Activated naive CD4-positive, alpha-beta T cell (primary cell): Measurements from ENCODE around the gene TRIO.
"Not testable (repeated sequence)": the region's sequence is repeated elsewhere in the genome, so short reads cannot be mapped to it uniquely, and the experiment has no call there.

ENCODE experiments used
- DNase-seq, 4 experiments: peaks; one replicate each; lab custom pipeline; 2025; lab: John Stamatoyannopoulos, UW

Gene TRIO

DNA sequence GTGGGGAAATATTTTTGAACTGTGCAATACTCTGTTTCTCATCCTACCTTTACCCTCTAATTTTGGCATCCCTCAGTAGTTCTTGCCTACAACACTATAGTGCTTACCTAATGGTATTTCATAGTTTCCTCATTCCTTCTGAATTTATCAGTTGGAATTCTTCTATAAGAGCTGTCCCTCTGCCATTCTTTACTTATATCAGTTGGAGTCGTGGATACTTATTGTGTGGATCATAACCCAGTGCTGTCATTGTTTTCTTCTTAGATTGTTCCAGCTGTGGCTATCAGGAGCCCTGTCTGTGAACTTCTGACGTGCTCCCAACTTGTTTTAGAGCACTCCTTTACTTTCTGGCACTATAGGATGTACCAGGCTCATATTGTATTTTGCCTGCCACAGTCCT is 292.3 kb downstream of the TRIO start:
- no peak for DNase-seq

DNA sequence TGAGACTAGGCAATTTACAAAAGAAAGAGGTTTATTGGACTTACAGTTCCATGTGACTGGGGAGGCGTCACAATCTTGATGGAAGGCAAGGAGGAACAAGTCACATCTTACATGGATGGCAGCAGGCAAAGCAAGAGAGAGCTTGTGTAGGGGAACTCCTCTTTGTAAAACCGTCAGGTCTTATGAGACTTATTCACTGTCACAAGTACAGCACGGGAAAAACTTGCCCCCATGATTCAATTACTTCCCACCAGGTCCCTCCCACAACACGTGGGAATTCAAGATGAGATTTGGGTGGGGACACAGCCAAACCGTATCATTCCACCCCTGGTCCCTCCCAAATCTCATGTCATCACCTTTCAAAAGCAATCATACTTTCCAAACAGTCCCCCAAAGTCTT is 293.0 kb downstream of the TRIO start:
- DNase-seq, result not testable (repeated sequence)

DNA sequence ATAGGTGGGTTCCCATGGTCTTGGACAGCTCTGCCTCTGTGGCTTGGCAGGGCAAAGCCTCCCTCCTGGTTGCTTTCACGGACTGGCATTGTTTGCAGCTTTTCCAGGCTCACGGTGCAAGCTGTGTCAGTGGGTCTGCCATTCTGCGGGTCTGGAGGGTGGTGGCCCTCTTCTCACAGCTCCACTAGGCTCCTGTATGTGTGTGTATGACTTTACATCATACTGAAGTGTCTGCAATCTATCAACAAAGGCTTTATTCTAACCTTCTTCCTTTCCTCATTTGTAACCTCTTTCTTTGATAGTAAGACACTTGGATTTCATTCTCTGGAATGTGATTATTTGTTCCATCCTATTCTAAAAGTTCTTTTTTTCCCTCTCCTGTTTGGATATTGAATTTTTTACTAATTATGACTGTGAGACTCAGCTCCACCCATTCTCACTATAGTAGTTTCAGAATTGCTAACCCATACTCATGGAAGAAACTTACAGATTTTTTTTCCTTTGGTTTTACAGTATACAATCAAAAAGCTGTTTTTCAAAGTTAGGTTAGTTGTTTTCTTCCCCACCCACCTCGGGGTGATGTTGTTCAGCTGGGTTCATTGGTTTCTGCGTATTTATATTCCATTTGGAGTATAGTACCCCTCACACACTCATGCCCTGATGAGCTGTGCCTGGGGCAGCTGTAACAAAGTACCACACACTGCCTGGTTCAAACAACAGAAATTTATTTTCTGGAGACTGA is 293.8 kb downstream of the TRIO start:
- no peak for DNase-seq

DNA sequence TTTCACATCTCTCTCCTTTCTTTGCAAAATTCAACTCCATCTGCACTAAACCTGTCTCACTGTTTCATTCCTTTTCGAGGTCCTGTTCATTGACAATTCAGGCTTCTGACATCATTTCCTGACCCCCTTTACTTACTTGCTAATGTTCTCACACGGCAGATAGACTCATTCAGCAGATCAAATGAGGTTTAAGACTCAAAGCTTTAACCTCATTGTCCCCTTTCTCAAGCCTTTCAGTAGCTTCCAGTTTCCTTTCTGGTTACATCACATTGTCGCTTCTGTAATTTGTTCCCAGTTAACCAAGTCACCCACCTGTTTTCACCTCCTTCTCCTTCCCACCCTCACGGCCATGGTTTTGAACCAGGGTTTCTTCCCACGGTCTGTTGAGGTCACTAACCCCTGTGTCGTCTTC is 295.1 kb downstream of the TRIO start:
- no peak for DNase-seq

DNA sequence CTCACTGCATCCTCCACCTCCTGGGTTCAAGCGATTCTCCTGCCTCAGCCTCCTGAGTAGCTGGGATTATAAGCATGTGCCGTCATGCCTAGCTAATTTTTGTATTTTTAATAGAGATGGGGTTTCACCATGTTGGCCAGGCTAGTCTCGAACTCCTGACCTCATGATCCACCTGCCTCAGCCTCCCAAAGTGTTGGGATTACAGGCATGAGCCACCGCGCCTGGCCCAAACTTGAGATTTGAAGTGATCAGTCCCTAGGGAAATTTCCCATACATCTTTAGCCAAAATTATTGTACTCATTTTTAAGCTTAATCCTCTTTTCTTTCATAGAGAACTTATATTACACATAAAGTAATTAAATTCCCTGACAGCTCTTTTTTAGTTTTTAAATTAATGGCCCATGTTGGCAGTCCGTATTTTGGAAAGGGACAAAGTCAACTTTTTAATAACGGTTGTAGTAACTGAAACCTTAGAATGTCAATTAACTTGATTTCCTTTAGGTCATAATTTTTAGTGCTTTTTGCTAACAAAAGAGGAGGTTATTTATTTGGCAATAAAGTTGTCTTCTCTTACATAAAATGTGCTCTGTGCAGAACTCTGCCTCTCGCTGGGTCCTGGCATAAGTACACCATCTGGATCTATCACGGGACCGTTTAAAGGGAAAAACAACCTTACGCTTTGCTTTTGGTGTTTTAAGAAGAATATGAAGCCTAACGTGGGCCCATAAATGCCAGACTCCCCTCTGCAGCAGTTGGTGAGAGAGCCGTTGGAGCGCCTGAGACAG is 296.1 kb downstream of the TRIO start:
- no peak for DNase-seq

DNA sequence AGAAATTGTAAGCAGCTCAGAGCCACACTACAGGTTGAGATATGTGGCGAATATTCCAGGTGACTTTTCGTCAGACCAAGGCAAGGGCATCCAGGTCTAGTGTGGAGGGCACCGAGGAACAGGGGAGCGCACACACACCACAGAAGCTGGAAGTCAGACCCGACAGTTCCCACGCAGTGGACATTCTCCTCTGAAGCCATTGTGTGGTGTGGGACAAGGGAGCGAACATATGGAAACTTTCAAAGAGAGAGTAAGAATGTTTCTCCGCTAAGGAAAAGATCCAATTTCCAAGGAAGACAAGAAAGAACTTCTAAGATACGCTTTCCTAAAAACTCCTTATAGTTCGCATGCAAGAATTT is 297.1 kb downstream of the TRIO start:
- DNase-seq, result no peak

DNA sequence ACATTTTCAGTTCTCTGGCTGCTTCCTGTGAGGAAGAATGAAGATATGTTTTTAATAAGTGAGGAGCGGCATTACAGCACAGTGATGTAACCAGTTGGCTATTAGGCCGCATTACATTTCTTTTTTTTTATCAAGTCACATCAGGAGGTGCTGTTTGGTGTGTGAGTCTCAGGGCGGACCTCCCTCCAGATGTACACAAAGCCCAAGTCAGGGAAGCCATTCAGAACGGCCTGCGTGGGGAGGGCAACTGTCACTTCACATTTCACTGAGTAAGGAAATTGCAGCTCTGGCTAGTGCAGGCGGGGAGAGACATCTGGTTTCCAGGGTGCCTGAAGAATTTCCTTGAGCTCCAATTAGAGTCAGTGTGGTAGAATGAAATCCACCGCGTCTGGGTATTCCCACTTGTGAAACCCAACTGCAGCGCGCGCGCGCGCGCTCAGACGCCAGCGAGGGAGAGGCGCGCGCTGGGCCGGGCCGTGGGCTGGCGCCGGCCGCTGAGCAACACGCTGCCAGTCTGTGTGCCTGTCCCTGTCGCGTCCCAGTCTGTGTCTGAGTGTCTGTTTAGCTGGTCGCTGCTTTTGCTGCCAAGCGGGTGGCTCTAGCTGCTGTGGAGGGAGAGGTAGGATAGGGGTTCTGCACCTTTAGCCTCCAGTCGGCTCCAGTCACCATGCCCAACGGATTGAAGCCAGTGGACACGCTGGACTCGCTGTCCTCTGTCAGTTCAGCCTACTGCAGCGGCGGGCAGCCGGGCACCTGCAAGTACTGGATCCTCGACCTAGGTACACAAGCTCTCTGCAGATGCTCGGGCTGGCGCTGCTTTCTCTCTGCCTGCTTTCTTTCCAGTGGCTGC is 297.7 kb downstream of the TRIO start:
- DNase-seq, result no peak

DNA sequence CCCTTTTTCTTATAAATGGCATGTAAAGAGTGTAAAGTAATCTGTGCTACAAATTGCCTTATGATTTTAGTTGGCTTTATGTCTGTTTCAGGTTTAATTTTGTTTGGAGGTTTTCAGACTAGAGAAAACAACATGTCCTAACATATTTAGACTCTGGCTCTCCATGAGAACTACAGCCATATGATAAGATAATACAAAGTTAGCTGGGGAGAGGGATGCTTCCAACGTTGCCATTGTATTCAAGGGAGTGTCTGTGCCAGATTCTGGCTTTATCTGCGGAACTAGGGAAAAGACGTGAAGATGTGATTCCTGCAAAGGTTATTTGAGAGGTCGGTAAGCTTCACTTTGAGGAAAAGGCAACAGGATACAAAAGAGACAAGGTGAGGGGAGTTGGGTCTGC is 298.5 kb downstream of the TRIO start:
- DNase-seq, result no peak

DNA sequence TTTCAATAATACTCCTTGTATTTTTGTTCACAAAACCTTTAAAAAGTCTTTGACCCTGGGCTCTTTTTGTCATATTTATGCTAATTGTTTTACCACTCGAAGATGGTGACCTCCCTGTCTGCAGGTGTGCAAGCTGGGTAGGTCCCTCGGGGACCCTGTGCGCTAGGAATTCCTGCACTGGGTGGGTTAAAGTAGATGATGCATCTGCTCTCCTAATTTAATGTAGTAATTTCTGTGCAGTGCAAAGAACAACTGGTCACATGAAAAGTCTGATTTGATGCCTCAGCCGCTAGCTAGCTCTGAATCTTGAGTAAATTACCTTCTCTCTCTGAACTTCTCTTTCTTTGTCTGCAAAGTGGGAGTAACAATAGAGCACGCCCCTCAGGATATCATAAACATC is 299.4 kb downstream of the TRIO start:
- no peak for DNase-seq

DNA sequence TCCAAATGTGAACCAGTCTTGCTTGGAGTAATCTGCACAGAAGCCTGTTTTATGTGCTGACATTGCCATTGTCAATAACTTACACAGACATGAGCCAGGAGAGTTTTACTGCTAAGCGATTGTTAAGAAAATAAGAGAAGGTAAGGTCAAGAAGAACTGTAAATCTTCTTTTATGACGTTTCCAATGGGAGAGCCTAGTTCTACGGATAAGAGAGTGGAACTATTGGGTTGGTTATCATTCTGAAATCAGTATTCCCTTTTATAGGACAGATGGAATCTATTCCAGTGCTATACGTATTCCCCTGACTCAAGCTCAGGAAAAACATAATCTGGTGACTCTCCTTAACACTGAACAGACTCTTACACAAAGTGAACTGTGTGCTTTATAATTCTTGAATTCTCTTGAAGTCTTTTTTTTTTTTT is 300.5 kb downstream of the TRIO start:
- no peak for DNase-seq

DNA sequence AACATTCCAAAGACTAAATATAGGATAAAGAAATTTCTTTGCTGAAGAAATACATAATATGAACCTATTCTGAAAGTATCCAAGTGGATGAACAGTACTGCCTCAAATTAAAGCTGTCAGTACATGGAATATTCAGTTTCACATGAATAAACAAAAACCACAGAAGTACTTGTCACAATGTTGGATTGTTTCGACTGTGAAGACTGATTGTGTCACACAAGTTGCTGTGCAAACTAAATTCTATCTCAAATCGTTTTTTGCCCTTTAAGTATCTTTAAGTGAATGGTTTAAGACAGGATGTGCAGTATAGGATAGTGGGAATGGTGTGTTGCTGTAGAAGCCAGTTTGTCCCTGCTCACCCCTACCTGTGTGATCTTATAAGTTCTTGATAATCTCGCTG is 301.0 kb downstream of the TRIO start:
- no peak for DNase-seq

DNA sequence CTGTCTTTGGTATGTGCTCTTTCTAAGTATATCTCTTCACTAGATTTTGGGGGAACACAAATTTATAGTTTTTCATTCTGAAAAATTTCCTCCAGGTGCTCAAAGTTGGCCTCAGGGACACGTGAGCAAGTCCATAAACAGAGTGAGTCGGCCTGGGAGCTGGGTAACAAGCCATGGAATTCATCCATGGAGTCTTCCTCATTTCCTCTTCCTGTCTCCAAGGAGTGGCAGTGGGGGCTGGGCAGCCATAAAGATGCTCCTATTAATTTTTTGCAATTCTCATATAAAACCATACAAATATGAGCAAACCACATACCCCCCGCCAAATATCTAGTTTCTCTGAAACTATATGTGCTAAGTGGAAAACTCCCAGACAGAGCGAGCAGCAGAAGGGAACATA is 301.9 kb downstream of the TRIO start:
- no peak for DNase-seq

DNA sequence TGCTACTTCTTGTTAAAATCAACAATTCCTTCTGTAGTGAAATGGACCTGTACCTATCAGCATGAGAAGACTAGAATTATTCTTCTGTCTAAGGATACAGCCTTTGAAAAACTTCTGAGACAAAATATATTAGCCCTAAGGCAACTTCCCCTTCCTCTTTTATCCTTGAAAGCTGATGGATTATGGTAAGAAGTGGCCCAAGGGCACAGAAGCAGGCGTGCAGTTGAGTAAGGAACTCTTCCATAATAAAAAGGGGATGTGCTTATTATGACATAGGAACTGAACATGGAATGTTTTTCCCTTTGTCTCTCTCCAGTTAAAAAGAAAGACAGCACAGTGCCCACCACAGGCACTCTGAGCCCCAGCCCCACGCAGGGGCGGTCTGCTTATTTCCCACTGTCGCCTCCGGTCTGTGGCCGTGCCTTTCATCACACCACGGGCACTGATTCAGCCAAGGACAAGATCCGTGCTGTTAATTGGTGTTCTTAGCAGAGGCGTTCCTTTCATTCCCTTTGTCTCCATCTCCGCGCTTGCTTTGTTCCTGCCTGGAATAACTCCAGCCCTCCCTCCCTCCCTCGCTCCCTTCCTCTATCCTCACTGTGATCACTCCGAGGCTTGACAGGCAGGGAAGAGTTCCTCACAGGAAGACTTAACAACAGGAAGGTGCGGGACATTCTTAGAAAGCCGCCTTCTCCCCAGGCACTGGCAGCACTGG is 302.6 kb downstream of the TRIO start:
- DNase-seq, result no peak

DNA sequence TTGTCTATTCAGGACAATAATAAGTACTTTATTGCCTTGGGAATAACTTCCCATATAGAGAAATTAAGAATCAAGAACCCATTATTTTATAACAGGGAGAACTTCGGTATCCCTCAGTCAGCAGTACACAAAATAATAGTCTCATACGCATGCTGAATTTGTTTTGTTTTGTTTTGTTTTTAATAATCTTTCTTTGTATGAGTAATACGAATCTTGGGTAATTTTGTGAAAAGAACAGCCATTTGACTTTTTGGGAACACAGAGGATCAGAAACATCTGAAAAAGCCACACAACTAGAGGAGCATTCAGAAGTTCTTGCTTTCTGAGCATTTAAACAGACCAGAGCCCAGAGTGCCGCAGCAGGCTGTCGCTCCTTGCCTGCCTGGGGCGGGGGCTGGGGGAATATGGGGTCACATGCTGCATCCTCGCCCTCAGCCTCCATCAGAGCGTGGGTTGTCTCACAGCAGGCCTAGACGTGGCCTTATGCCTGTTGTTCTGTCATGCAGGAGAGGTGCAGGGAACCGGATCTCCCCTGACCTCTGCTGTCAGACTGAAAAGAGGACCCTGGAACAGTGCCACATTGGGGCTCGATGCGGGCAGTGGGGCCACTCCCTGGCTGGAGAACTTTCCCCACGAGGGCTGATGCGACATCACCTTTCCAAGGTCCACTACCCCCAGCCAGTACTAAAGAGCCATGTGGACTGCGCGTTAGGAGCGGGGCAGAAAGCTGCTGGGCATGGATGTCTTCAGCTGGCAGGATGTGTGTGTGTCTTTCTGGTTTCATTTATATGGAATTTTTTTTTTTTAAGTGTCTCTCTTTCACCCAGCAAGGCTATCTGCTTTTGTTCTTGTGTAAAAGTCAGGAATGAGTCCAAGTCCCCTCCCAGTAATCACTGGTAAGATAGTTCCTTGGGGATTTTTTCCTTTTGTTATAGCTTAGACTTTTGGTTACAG is 305.1 kb downstream of the TRIO start:
- no peak for DNase-seq

DNA sequence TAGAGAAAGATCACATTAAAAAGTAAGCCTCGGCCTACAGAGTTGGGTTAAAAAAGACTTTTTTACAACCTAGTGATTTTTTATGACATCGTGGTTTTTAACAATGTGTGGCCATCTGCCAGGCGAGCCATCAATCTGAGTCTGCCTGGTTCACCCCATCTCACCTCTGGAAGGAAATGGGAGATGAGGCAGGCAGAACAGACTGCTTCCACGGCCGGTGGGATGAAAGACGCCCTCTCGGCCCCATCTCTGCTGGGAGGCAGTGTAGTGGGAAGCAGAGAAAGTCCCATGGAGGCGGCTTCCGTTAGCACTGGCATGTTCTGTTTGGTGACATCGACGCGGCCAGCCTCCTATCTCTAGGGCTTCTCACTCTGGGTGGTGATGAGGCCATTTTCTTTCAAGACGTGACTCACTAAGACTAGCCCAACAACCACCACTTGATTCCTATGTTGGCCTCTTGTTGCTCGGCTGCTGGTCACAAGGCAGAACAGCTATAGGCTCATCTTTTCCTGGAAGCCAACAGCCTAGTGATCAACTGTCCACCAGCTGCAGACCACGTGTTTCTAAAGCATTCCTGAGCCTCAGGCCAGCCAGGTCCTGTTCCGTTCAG is 306.0 kb downstream of the TRIO start:
- DNase-seq, result no peak

DNA sequence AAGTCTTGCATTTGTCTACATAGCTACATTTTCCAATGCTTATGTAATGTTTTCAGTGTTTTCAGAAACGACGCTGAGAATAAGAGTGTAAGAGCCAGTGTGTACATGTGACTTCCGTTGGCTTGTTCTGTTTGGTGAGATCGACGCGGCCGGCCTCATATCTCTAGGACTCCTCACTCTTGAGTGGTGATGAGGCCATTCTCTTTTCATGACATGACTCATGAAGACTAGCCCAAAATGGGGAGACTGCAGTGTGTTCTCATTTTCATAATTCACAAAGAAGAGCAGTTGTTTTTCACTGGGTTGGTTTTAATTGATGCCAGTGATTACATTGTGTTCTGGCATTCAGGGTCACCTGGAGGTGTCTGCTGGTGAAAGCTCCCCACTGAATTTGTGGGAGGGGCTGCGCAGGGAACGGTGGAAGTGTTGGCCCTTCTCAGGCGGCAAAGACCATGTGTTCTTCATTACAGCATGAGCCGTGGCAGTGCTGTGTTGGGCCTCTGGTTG is 306.9 kb downstream of the TRIO start:
- no peak for DNase-seq

DNA sequence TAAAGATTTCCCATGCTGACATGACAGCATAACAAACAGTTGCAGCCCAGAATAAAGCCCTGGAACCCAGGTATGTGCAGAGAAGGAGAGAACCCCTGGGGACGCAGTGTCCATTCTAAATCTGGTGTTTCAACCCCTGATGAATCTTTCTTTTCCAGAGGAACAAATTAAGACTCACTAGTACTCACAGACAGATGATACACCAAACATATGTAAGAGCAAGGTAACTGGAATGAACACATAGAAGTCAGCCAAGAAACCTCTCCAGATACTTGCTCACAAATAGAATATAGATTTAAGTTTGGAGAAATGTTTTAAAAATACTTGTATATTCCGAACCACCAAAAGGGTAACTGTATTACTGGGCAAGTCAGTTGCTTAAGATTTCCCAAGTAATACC is 307.6 kb downstream of the TRIO start:
- no peak for DNase-seq

DNA sequence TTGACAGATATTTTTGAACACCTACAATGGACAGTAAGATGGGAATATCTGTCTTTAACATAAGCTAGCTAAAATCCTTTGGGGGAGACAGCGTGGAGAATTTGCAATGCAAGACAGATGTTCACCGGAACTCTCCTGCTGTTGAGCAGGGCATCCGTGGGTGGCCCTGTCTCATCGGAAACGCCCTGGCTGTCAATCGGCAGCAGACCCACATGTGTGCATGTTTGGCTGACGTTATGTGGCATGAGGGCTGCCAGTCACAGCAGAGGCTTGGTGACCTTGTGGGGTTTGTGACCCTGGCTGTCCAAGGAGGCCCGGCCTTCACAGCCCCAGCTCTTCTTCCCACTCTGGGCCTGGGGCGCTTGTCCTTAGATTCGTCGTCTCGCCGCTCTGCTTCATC is 308.7 kb downstream of the TRIO start:
- no peak for DNase-seq

DNA sequence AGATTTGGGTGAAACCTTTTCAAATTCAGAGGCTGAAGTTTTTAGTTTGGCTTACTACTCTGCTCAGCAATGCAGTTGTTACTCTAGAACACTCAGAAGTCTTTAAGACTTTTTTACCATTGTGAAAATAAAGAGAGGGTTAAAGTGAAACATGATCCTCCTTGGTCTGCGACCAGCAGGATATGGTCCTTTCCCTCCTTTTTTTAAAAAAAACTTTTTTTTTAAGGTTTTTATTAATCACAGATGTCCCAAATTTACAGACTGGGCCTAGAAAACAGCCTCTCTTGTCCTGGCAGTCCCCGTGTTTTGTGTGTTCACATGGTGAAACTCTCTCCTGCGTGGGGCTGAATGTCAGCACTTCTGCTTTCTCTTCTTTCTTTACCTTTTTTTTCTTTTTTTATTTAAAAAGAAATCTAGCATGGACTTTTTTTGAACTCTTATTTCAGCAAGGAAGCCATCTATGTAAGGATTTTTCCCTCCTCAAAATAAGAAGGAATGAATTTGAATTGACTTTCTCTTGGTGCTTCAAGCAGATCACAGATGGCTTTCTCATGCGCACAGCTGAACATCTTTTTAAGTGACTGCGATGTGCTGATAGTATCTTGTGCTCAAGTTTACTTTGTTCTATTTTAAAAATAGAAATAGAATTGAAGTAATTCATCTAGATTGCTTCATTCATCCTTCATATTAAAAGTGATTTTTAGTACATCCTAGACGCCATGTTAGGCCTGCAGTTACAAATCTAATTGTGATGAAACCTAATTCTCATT is 309.7 kb downstream of the TRIO start:
- no peak for DNase-seq

DNA sequence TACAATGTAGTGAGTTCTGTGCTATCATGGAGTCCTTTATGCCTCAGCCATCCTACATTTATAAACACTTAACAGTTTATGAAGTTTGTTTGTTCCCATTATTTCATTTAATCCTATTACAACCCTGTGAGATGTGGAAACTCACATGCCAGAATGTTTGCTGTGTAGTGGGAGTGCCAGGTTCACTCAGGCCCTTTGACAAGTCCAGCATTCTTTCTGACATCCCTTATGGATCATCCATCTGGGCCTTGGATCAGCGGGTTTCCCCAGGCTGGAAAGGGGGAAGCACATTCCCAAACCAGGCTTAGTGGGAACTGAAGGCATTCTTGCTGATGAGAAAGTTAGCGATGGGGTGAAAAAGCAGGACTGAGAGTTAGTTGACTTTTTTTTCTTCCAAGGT is 310.3 kb downstream of the TRIO start:
- DNase-seq, result no peak
